SJCRH30 (cell line): ENCODE results near the gene ZNF670. TPM values are rescaled to one million over a fixed set of nuclear protein-coding genes. Genes with fewer than 3 reads are reported as not detected.
A peak's percentile ranks its signal among the peaks of the same experiment; 100 is the strongest.

Experiments
- DNase-seq, 2 experiments: peaks; one replicate each; pipeline ENCODE4 v3.0.0-alpha.2; 2015 to 2020
- H3K27ac ChIP-seq: fragments of 250-450 bp; sonication (Bioruptor Pico); 2 replicates; pipeline ENCODE4 v1.5.1; 2020; ENCODE audit warnings: mild to moderate bottlenecking, moderate library complexity
- H3K27me3 ChIP-seq: fragments of 250-450 bp; sonication (Bioruptor Pico); 2 replicates; pipeline ENCODE4 v1.5.1; 2020; ENCODE audit warnings: mild to moderate bottlenecking, moderate library complexity
- H3K36me3 ChIP-seq: fragments of 250-450 bp; sonication (Bioruptor Pico); 2 replicates; pipeline ENCODE4 v1.5.1; 2020; ENCODE audit warnings: mild to moderate bottlenecking, moderate library complexity
- H3K4me1 ChIP-seq: fragments of 250-450 bp; sonication (Bioruptor Pico); 2 replicates; pipeline ENCODE4 v1.5.1; 2020; ENCODE audit warnings: mild to moderate bottlenecking, moderate library complexity
- H3K4me3 ChIP-seq: fragments of 250-450 bp; sonication (Bioruptor Pico); 2 replicates; pipeline ENCODE4 v1.5.1; 2020; ENCODE audit warnings: mild to moderate bottlenecking, moderate library complexity
- H3K9me3 ChIP-seq: fragments of 250-450 bp; sonication (Bioruptor Pico); replicated peaks from 2 replicates; pipeline ENCODE4 v1.5.1; 2020; ENCODE audit warnings: mild to moderate bottlenecking, moderate library complexity
- total RNA-seq: library from RNA; depleted of rRNA; stranded (reverse); fragments of >200 nt; shearing (Covaris generic); gene quantifications from 2 replicates; pipeline ENCODE4 v1.2.3, GENCODE V29; 2014

The ZNF670 gene
- total RNA-seq, 1 experiment from 2014 or later: 8.0 TPM

- H3K27ac ChIP-seq: peak overlapping the region; percentile 34; the same call in 1 of the 2 replicates
- H3K4me3 ChIP-seq: peak overlapping the region; percentile 81
- H3K4me1 ChIP-seq: no peaks in the 10 kb centered on the region
- no peaks in the 10 kb centered on the region for H3K27me3 ChIP-seq
- no peaks in the 10 kb centered on the region for H3K36me3 ChIP-seq
- no peaks in the 10 kb centered on the region for H3K9me3 ChIP-seq
- DNase-seq: peak; percentile 61 to 65
These were observed 33.3 kb upstream of the ZNF670 start for GRCh38 chr1:247111700-247112478.

GRCh38 chr1:247111259-247111699 is 32.7 kb upstream of the ZNF670 start:
- peak overlapping the region; percentile 81 for H3K4me3 ChIP-seq
- H3K36me3 ChIP-seq: no peaks in the 10 kb centered on the region
- DNase-seq: peak; percentile 25 to 34
- peak overlapping the region; percentile 34 for H3K27ac ChIP-seq
- no peaks in the 10 kb centered on the region for H3K27me3 ChIP-seq
- H3K9me3 ChIP-seq: no peaks in the 10 kb centered on the region
- no peaks in the 10 kb centered on the region for H3K4me1 ChIP-seq

- no peaks in the 10 kb centered on the region for H3K9me3 ChIP-seq
- H3K36me3 ChIP-seq: no peaks in the 10 kb centered on the region
- H3K27ac ChIP-seq: peak overlapping the region; percentile 34
- no peaks in the 10 kb centered on the region for H3K27me3 ChIP-seq
- peak overlapping the region; percentile 81 for H3K4me3 ChIP-seq
- DNase-seq: peak; percentile 21 to 29
- no peaks in the 10 kb centered on the region for H3K4me1 ChIP-seq
These were observed 32.1 kb upstream of the ZNF670 start for GRCh38 chr1:247110627-247111258.

GRCh38 chr1:247107694-247108093 is 29.1 kb upstream of the ZNF670 start:
- H3K9me3 ChIP-seq: peaks cover 5% of the 10 kb centered on the region
- H3K27me3 ChIP-seq: no peaks in the 10 kb centered on the region
- H3K4me3 ChIP-seq: no peak overlapping the region
- peaks cover 4% of the 10 kb centered on the region; the same call in 1 of the 2 replicates for H3K36me3 ChIP-seq
- H3K4me1 ChIP-seq: no peaks in the 10 kb centered on the region
- H3K27ac ChIP-seq: no peak overlapping the region
- no peak for DNase-seq

GRCh38 chr1:247105966-247106365 is 27.4 kb upstream of the ZNF670 start:
- Histone ChIP-seq H3K4me3 (no peak overlapping the region), H3K4me1 (no peaks in the 10 kb centered on the region), H3K27me3 (no peaks in the 10 kb centered on the region), H3K27ac (no peak overlapping the region), H3K36me3 (peaks cover 21% of the 10 kb centered on the region), H3K9me3 (peaks cover 23% of the 10 kb centered on the region)
- DNase-seq: no peak

GRCh38 chr1:247104965-247105364 is 26.4 kb upstream of the ZNF670 start:
- Histone ChIP-seq H3K36me3 (peaks cover 31% of the 10 kb centered on the region), H3K4me3 (peak overlapping the region; percentile 90)
- no peak for DNase-seq

GRCh38 chr1:247103859-247104591 is 25.4 kb upstream of the ZNF670 start, which contains the start of gene ZNF669:
Gene ZNF669, minus strand, starts transcription at chr1:247104356. Its CDS starts 157 bp downstream, at chr1:247104199.
- Histone ChIP-seq H3K27ac (peak within 1 kb of the TSS; percentile 48), H3K4me3 (peak within 1 kb of the TSS; percentile 90), H3K9me3 (peaks cover 32% of the 10 kb centered on the region), H3K36me3 (peaks cover 41% of the 10 kb centered on the region), H3K4me1 (no peaks in the 10 kb centered on the region), H3K27me3 (no peaks in the 10 kb centered on the region)
- peak; percentile 94 to 97 for DNase-seq

More at GRCh38 chr1:247104965-247105364, 26.4 kb upstream of the ZNF670 start:
- Histone ChIP-seq H3K9me3 (peaks cover 32% of the 10 kb centered on the region), H3K27ac (no peak overlapping the region), H3K4me1 (no peaks in the 10 kb centered on the region), H3K27me3 (no peaks in the 10 kb centered on the region)

- no peak for DNase-seq
- Histone ChIP-seq H3K36me3 (peaks cover 55% of the 10 kb centered on the region), H3K4me3 (no peak overlapping the region)
These were observed 23.8 kb upstream of the ZNF670 start for GRCh38 chr1:247102381-247102780.

GRCh38 chr1:247100676-247101279 is 22.2 kb upstream of the ZNF670 start:
- Histone ChIP-seq H3K36me3 (peaks cover 57% of the 10 kb centered on the region), H3K9me3 (peaks cover 32% of the 10 kb centered on the region), H3K27me3 (no peaks in the 10 kb centered on the region), H3K4me1 (no peaks in the 10 kb centered on the region), H3K27ac (no peak overlapping the region), H3K4me3 (no peak overlapping the region)
- DNase-seq: no peak

More at GRCh38 chr1:247102381-247102780, 23.8 kb upstream of the ZNF670 start:
- H3K4me1 ChIP-seq: no peaks in the 10 kb centered on the region
- peaks cover 32% of the 10 kb centered on the region for H3K9me3 ChIP-seq
- no peak overlapping the region for H3K27ac ChIP-seq
- H3K27me3 ChIP-seq: no peaks in the 10 kb centered on the region

- Histone ChIP-seq H3K4me1 (no peaks in the 10 kb centered on the region), H3K27me3 (no peaks in the 10 kb centered on the region), H3K4me3 (no peak overlapping the region), H3K27ac (no peak overlapping the region), H3K9me3 (peaks cover 19% of the 10 kb centered on the region), H3K36me3 (peaks cover 46% of the 10 kb centered on the region)
- no peak for DNase-seq
These were observed 18.3 kb upstream of the ZNF670 start for GRCh38 chr1:247096958-247097357.

GRCh38 chr1:247096544-247096943 is 17.9 kb upstream of the ZNF670 start:
- Histone ChIP-seq H3K4me1 (no peaks in the 10 kb centered on the region), H3K9me3 (peaks cover 15% of the 10 kb centered on the region), H3K27ac (no peak overlapping the region), H3K4me3 (no peak overlapping the region), H3K27me3 (no peaks in the 10 kb centered on the region), H3K36me3 (peaks cover 42% of the 10 kb centered on the region)
- DNase-seq: no peak

- DNase-seq: no peak
- H3K36me3 ChIP-seq: peaks cover 37% of the 10 kb centered on the region
- H3K27ac ChIP-seq: no peak overlapping the region
- no peak overlapping the region for H3K4me3 ChIP-seq
- peaks cover 11% of the 10 kb centered on the region for H3K9me3 ChIP-seq
- H3K27me3 ChIP-seq: no peaks in the 10 kb centered on the region
- no peaks in the 10 kb centered on the region for H3K4me1 ChIP-seq
These were observed 17.5 kb upstream of the ZNF670 start for GRCh38 chr1:247096112-247096511.

GRCh38 chr1:247090455-247090854 is 11.8 kb upstream of the ZNF670 start:
- no peaks in the 10 kb centered on the region for H3K27me3 ChIP-seq
- DNase-seq: no peak
- no peaks in the 10 kb centered on the region for H3K36me3 ChIP-seq
- H3K4me3 ChIP-seq: no peak overlapping the region
- no peaks in the 10 kb centered on the region for H3K9me3 ChIP-seq
- H3K4me1 ChIP-seq: no peaks in the 10 kb centered on the region
- H3K27ac ChIP-seq: no peak overlapping the region

- H3K4me1 ChIP-seq: no peaks in the 10 kb centered on the region
- no peaks in the 10 kb centered on the region for H3K36me3 ChIP-seq
- no peak overlapping the region for H3K4me3 ChIP-seq
- DNase-seq: no peak
- H3K27me3 ChIP-seq: no peaks in the 10 kb centered on the region
- no peak overlapping the region for H3K27ac ChIP-seq
- no peaks in the 10 kb centered on the region for H3K9me3 ChIP-seq
These were observed 11.2 kb upstream of the ZNF670 start for GRCh38 chr1:247089616-247090375.
